NCI-H2196 treated with DMSO at 0.1 percent for 48 hours (cell line): ENCODE data around the gene NTSR1.

Experiments
- DNase-seq: peaks from one replicate; lab custom pipeline; 2025; ENCODE audit not compliant: unreplicated experiment; lab: John Stamatoyannopoulos, UW

Gene NTSR1

DNA sequence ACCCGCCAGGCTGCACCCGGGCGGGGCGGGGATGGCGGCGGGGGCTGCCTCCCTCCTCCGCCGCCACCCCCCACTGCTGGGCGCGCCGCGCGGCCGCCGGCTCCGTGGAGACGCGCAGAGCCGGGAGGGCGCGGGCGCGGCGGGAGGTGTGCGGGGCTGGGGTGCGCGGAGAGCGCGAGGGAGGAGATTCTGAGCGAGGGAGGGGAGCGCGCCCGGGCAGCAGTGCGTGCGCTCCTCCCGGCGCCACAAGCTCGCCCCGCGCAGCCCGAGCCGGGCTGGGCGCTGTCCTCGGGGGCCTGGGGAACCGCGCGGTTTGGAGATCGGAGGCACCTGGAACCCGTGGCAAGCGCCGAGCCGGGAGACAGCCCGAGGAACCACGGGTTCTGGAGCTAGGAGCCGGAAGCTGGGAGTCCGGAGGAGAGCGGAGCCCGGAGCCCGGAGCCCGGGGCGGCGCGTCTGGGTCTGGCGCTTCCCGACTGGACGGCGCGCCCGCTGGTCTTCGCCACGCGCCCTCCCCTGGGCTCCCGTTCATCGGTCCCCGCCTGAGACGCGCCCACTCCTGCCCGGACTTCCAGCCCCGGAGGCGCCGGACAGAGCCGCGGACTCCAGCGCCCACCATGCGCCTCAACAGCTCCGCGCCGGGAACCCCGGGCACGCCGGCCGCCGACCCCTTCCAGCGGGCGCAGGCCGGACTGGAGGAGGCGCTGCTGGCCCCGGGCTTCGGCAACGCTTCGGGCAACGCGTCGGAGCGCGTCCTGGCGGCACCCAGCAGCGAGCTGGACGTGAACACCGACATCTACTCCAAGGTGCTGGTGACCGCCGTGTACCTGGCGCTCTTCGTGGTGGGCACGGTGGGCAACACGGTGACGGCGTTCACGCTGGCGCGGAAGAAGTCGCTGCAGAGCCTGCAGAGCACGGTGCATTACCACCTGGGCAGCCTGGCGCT is at the start of gene NTSR1:
Gene NTSR1, plus strand, starts transcription at position 246 of the 946 bp plus-strand sequence. Its CDS starts 372 bp downstream, at position 618.
- no peak for DNase-seq

DNA sequence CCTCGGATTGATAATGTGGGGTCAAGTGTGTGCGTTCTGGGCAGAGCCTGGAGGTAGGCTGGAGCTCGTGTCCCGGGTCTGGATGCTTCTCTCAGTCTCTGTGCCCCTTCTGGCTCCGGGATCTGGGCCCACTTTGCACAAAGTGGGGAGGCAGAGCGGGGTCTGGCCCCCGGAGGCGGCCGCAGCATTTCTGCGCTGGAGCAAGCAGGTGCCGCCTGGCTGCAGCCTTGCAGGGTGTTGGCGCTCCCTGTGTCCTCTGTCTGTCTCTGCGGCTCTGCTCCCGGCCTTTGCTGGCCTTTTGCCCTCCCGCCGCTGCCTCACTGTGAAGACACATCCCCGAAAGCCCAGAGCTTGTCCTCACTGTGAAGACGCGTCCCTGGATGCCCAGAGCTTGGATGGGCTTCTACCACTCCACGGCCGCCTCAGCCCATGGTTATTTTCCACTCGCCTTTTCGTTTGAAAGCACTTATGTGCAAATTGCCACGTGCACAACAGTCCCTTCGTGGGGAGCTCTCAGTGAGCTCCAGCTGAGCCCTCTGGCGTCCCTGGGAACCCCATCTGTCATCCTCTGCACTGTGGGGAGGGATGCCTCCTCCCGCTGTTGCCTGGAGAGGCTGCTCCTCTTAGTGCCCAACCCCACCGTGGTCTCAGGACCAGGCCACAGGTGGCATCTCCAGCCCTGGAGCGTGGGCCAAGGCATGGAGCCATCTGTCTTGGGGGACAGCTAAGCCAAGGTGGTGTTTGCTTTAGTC is 49.0 kb upstream of the NTSR1 start:
- DNase-seq = no peak

DNA sequence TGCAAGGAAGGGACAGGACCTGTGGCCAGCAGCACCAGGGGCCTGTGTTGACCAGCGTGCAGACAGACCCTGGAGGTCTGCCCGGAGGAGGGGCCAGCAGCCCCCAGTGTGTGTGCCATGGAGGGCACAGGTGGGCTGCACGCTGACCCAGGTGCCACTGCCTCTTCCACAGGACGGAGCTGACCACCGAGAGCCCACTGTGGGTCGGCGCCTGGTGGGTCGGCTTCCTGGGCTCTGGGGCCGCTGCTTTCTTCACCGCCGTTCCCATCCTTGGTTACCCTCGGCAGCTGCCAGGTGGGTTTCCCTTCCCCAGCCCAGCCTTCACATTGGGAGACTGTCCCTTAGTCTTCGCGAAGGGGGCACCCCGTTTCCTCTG is 48.4 kb upstream of the NTSR1 start:
- no peak for DNase-seq

- DNase-seq = no peak
These were observed 47.9 kb upstream of the NTSR1 start for GRCh38 chr20:62660768-62661167.

- no peak for DNase-seq
These were observed 47.0 kb upstream of the NTSR1 start for GRCh38 chr20:62661647-62662046.

GRCh38 chr20:62662422-62662821 is 46.2 kb upstream of the NTSR1 start:
- DNase-seq = no peak

DNA sequence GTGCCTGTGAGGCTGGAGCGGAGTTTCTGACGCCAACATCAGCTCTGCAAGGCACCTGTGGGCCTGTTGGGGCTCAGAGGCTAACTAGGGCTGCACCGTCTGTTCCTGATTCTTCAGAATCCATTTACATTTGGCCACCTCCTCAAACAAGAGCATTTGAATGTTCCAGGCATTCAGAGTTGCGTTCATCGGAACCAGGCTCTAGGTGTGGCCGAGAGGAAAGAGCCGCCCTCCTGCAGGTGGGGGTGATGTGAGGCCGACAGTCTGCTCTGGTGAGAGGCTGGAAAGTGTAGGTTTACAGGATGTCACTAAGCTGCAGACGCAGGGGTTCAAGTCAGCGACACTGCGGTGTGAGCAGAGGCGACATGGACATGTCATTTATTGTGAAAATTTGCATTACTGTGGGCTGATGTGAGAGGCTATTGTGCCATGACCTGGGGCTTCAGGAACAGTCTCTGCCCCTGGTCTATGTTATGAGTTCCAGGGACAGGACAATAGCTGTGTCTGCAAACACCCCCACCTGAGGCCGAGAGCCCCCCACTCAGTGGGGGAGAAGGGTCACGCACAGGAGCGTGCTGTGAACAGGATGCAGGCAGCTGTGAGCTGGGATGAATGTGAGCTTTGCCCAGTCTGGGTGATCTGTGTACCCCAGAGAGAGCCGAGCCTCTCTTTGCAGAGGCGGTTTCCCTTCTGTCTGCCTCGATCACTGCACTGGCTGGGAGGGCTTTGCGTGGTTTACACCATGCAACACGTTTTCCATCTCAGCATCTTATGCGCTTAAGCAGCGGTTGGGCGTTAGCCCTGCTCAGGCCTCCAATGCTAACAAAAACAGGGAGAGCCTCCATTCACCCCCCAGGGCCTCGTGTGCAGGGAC is 45.3 kb upstream of the NTSR1 start:
- DNase-seq = no peak

DNA sequence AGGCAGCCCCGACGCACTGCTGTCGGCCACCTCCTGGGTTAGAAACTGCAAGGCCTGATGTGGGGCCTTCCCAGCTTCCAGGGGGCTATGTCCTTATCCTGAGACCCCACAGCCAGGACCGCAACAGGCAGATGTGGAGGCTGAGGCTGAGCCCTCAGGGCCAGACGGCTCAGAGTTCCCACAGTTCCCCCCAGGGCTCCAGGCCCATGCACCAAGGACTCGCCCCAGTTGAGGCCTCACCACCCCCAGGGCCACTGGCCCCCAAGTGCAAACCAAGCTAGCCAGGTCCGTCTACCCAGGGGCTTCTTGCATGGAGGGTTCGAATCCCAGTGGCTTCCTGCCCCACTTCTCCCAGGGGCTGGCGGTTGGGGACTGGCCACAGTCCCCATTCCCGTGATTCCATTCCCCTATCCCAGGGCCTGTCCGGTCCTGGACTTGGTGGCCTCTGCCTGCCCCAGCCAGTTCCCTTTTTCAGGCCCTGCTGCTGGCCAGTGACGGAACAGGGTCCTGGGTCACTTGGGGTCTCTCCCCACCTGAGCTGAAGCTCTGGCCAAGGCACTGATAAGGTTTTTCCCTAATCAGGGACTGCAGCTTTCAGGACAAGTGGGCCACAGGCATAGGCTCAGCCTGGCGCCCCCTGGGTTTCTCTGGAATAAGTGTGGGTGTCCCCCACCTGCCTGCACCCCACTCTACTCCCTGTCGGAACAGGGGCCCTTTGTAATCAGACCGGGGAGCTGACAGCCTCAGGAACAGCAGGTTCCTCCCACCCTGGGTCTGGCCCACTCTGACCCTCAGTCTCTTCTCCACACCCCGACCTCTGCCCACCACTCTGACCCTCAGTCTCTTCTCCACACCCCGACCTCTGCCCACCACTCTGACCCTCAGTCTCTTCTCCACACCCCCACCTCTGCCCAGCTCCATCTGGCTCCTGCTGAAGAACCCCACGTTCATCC is 44.3 kb upstream of the NTSR1 start:
- no peak for DNase-seq

DNA sequence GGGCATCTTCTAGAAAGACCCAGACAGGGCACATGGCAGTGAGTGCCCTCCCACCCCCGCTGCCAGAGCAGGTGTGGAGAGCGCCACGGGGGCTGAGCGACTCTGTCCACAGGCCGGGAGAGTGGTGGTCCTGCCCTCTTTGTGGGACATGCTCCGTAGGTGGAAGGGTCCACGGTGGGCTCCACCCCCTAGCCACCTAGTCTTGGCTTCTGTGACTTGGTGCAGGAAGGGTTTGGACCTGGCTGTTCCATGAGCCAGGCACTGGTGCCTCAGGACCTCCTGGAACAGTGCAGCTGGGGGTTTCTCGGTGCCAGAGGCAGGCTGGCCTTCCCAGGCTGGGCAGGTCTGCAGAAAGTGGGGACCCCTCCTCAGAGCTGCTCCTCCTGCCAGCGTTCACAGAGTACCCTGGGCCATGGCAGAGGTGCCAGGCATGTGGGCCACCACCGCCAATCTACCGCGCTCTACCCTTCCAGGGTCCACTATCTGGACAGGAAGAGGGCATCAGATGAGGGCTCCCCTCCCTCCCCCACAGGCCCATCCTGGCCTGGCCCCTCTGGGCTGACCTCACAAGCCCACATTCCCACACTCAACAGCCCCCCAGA is 43.4 kb upstream of the NTSR1 start:
- no peak for DNase-seq

DNA sequence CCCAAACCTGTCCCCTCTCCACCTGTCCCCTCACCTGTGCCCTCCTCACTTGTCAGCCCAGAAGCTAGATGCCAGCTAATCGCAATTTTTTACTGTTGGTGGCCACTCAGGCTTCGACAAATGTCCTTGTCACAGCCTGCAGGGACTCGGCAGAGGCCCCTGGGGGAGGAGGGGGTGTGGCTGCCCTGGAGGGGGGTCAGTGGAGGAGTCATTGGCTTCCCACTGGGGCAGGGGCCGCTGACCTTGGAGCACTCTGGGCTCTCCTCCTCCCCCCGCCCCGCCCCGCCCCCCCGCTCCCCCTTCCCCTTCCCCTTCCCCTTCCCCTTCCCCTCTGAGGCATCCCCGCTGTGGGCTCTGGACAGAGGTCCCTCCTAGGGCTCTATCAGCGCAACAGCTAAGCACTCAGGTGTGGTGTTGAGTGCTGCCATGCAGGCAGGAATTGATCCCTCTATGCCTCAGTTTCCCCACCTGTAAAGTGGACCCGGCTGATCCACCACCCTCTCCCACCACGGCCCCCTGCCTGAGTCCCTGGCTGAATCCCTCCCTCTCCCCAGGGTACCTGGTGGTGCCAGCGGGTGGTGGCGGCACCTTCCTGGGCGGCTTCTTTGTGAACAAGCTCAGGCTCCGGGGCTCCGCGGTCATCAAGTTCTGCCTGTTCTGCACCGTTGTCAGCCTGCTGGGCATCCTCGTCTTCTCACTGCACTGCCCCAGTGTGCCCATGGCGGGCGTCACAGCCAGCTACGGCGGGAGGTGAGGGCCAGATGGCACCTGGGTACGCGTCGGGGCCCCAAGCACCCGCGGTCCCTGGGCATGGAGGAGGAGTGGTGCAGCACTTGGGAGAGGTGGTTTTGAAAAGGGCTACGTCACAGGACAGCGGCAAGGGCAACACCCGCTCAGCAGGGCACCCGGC is 42.6 kb upstream of the NTSR1 start:
- no peak for DNase-seq

DNA sequence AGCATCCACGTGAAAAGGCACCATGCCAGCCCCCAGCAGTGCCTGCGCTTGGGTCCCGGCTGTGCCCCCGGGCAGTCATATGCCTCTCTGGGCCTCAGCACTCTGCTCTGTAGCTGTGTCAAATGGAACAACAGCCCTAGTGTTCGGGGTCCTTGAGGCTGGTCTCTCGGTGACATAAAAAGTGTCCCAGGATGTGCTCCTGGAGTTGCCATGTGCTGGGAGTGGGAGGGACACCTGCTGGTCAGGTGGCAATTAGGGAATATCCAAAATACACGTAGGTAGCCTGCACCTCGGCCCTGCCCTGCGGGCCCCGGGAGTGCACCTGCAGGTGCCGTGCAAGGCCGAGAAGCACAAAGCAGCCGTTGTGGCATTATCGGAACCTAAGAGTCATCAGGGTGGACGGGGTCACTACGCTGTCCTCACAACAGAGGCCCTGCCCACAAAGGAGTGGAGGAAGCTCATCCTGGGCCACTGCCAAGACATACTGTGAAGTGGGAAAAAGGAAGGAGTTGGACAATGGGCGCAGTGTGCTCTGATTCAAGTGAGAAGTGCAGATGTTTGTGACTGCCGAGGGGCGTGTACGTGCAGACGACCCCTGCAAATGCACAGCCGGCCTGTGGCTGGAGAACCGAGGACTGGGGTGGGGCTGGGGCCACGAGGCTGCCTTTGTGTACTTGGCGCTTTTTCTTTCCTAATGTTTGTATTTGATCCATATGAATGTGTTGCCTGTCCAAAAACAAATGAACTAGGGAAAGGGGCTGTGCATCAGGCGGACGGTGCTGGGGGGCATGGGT is 41.7 kb upstream of the NTSR1 start:
- DNase-seq = peak; percentile 73

DNA sequence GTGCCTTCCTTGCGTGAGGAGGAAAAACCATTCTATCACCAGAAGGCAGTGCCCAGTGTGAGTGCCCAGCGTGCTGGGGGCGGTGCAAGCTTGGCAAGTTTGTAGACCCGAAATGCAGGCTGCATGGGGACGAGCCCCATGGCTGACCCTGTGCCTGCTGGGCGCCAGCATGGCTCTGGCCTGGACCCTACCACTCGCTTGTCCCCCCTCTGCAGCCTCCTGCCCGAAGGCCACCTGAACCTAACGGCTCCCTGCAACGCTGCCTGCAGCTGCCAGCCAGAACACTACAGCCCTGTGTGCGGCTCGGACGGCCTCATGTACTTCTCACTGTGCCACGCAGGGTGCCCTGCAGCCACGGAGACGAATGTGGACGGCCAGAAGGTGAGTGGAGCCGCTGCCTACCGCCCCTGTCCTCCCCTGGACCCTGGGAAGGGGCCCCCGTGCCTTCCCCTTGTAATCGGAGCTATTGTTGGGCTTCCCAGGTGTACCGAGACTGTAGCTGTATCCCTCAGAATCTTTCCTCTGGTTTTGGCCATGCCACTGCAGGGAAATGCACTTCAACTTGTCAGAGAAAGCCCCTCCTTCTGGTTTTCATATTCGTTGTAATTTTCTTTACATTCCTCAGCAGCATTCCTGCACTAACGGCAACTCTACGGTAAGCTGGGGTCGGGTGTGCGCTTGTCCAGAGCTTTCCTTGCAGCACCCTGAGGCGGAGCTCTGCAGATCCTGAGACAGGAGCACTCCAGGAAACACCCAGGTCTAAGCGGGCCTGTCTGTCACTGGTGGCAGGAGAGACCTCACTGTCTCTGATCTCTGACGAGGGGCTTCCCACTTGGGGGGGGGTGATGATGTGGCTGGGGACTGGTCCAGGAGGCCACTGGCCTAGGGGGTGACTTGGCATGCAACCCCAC is 40.9 kb upstream of the NTSR1 start:
- DNase-seq = no peak

DNA sequence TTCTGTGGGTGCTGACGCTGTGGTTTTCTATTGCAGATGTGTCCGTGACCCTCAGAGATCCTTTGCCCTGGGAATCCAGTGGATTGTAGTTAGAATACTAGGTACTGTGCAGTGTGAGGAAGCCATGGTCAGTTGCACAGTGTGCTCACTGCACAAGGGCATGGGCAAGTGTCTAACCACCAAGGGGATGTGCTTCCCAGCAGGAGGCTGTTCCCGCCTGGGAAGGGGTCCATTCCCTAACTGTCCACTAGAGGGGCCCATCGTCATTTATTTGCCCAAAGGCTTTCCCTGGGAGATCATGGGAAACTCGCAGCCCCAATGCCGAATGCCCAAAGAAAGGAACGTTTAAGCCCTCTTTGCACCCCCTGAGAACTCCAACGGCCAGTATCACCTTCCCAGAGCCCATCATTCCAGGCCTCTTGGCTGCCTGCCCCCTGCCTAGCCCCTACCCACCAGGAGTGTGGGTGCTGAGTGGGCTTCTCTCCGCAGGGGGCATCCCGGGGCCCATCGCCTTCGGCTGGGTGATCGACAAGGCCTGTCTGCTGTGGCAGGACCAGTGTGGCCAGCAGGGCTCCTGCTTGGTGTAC is 40.1 kb upstream of the NTSR1 start:
- peak; percentile 48 for DNase-seq

GRCh38 chr20:62669249-62669648 is 39.4 kb upstream of the NTSR1 start:
- no peak for DNase-seq

DNA sequence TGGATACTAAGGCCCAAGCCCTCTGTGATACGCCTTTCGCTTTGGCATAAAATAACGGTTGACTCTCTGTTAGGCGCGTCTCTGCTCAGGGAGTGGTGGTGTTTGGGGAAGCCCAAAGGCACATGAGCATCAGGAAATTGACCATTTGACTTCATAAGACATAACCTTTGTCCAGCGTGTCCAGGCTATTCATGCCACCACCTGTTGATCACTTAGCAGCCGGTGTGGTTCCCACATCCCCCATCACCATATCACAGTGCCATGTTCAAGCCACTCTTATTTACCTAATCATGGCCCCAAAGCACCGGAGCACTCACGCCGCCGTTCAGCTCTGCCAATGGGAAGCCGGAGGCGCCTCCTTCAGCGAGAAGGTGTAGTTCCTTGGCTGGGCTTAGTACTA is 38.5 kb upstream of the NTSR1 start:
- no peak for DNase-seq

GRCh38 chr20:62670998-62671397 is 37.6 kb upstream of the NTSR1 start:
- DNase-seq = no peak
